T-helper 17 cell (primary cell): ENCODE measurements around the gene TNP2. TPM values are rescaled to one million over a fixed set of nuclear protein-coding genes. Genes with fewer than 3 reads are reported as not detected.

Source experiments
- ATAC-seq: fragments of 150-1000 bp; cut with Tn5 transposase; 2 replicates; pipeline ENCODE4 v1.10.0; 2021; ENCODE audit warnings: mild to moderate bottlenecking, moderate library complexity
- DNase-seq, 3 donors: peaks; one replicate each; pipeline versions ENCODE4 v3.0.0 to v3.0.0-alpha.2; 2020 to 2021
- H3K9me3 ChIP-seq: one replicate; pipeline ENCODE4 v1.7.0; 2013; ENCODE audit warnings: low read length, mild to moderate bottlenecking; ENCODE audit not compliant: control insufficient read depth, poor library complexity, severe bottlenecking
- H3K27ac Mint-ChIP-seq: one replicate; pipeline ENCODE4 v1.8.0; 2022; ENCODE audit warnings: mild to moderate bottlenecking, moderate library complexity, mixed read lengths
- H3K27me3 Mint-ChIP-seq: one replicate; pipeline ENCODE4 v1.8.0; 2022; ENCODE audit warnings: mixed read lengths
- H3K36me3 Mint-ChIP-seq: one replicate; pipeline ENCODE4 v1.8.0; 2022; ENCODE audit warnings: low read depth, mixed read lengths
- H3K4me1 Mint-ChIP-seq: one replicate; pipeline ENCODE4 v1.8.0; 2022; ENCODE audit warnings: mild to moderate bottlenecking, mixed read lengths
- H3K4me3 Mint-ChIP-seq: one replicate; pipeline ENCODE4 v1.8.0; 2022; ENCODE audit warnings: mild to moderate bottlenecking, moderate library complexity, mixed read lengths
- total RNA-seq, 4 donors: library from RNA in 2 of 4; stranded (reverse) in 2 of 4; gene quantifications; one replicate each; pipeline ENCODE4 v1.2.3 and lab custom pipeline; 2022 to 2026

Gene TNP2
- total RNA-seq, 2 donors from 2014 or later = not detected

DNA sequence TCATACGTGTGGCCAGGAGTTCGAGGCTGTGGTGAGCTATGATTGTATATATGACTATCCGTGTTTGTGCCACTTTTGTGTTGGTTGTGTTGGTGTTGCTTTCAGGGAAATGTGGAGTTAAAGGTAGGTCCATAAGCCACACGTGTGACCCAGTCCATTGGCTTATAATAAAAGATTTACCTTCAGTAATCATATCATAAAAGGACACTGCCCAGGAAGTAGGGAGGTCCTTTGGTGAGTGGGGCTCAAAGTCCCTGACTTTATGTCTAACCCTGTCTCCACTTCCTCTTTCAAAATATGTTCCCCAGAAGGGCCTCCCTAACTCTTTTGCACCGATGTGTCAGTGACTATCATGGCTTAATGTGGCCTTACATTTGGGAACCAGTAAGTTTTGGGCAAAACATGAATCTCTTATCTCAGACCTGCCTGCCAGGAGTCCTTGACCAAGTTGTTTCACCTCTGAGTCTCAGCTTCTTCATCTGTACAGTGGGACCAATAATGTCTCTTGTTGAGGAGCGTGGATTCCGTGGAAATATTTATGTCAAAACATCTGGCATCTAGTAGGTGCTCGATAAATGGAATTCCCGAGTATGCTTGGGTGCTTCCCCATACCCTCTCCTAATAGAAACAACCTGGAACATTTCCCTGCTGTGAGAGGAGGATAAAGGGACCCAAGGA lies 4.8 kb downstream of the TNP2 start:
- no peak overlapping the region for H3K4me3 Mint-ChIP-seq

DNA sequence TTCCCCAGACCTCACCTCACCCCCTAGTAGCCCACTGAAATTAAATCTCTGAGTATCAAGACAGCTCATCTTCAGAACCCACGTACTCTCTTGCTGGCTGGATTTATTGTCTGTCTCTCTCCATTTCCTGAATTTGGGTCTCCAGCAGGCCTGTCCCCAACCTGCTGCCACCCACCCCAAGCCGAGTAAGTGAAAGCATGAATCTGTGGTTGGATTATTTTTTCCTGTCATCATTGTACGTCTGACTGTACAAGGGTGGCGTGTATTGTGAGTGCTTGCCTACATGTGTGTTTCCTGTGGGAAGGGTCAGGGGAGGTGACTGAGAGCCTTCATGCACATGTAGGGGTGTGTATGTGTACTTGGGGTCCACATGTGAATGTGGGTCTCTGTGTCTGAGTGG lies 5.4 kb downstream of the TNP2 start:
- Mint-ChIP-seq H3K4me1 (peaks cover 26% of the 10 kb centered on the region), H3K4me3 (peak overlapping the region; percentile 74)
- DNase-seq = no peak

More for the DNA sequence above, 4.8 kb downstream of the TNP2 start:
- no peaks in the 10 kb centered on the region for H3K9me3 ChIP-seq
- peaks cover 2% of the 10 kb centered on the region for H3K36me3 Mint-ChIP-seq
- H3K27ac Mint-ChIP-seq = peak overlapping the region; percentile 89
- ATAC-seq (peak; percentile 5), DNase-seq (no peak)
- no peaks in the 10 kb centered on the region for H3K27me3 Mint-ChIP-seq
- H3K4me1 Mint-ChIP-seq = peaks cover 26% of the 10 kb centered on the region

GRCh38 chr16:11262915-11263314 lies 6.2 kb downstream of the TNP2 start:
- no peaks in the 10 kb centered on the region for H3K9me3 ChIP-seq
- Mint-ChIP-seq H3K27me3 (no peaks in the 10 kb centered on the region), H3K27ac (peak overlapping the region; percentile 89), H3K36me3 (no peaks in the 10 kb centered on the region), H3K4me1 (peaks cover 31% of the 10 kb centered on the region), H3K4me3 (no peak overlapping the region)
- DNase-seq = no peak
- no peak for ATAC-seq

More for the DNA sequence above, 5.4 kb downstream of the TNP2 start:
- no peaks in the 10 kb centered on the region for H3K9me3 ChIP-seq
- Mint-ChIP-seq H3K27ac (peak overlapping the region; percentile 89), H3K27me3 (no peaks in the 10 kb centered on the region), H3K36me3 (peaks cover 2% of the 10 kb centered on the region)
- ATAC-seq = peak; percentile 84

- no peak for ATAC-seq
- no peaks in the 10 kb centered on the region for H3K27me3 Mint-ChIP-seq
- no peaks in the 10 kb centered on the region for H3K36me3 Mint-ChIP-seq
- no peak overlapping the region for H3K27ac Mint-ChIP-seq
- DNase-seq = no peak
- H3K4me3 Mint-ChIP-seq = no peak overlapping the region
- no peaks in the 10 kb centered on the region for H3K9me3 ChIP-seq
- peaks cover 44% of the 10 kb centered on the region for H3K4me1 Mint-ChIP-seq
Observed at GRCh38 chr16:11260596-11260966, 8.5 kb downstream of the TNP2 start.

GRCh38 chr16:11259655-11260595 lies 9.2 kb downstream of the TNP2 start:
- DNase-seq (no peak), ATAC-seq (no peak)
- H3K9me3 ChIP-seq = no peaks in the 10 kb centered on the region
- Mint-ChIP-seq H3K36me3 (no peaks in the 10 kb centered on the region), H3K4me3 (peak overlapping the region; percentile 22), H3K4me1 (peaks cover 42% of the 10 kb centered on the region), H3K27me3 (no peaks in the 10 kb centered on the region), H3K27ac (no peak overlapping the region)

GRCh38 chr16:11258553-11259492 lies 10.3 kb downstream of the TNP2 start:
- peaks cover 39% of the 10 kb centered on the region for H3K4me1 Mint-ChIP-seq
- H3K27ac Mint-ChIP-seq = peak overlapping the region; percentile 62
- ATAC-seq (no peak), DNase-seq (no peak)
- H3K36me3 Mint-ChIP-seq = no peaks in the 10 kb centered on the region
- peak overlapping the region; percentile 69 for H3K4me3 Mint-ChIP-seq
- no peaks in the 10 kb centered on the region for H3K9me3 ChIP-seq
- H3K27me3 Mint-ChIP-seq = no peaks in the 10 kb centered on the region

DNA sequence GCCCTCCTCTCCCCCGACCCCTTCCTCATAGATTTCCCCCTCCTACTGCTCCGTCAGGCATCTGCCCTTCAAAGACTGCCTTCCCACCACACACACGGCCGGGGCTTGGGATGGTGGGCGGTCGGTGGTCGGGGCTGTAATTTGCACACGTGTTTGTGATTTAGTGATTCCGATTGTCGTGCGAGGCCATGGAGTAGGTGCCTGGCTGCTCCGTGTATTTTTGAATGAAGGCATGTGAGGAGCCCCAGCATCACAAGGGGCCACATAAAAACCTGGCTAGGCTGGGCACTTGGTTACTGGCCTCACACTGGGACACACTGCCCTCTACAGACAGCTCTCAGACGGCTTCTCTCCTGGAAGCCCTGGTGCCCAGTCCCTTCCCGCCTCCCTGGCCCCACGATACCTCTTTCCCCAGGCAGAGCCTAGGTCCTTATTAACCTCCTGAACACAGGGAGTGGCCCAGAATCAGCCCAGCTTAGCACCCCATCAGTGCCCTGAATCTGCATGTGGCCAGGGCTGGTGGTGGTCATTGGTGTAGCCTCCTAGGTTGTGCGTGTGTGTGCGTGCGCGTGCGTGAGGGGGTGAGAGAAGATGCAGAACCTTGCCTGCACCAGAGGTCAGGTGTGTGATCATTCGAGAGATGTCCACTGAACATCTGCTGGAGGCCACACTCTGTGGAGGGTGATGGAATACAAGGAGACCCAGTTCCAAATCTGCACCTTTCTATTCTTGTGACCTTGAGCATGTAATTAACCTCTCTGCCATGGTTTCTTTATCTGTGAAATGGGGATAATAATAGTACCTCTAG lies 11.8 kb downstream of the TNP2 start:
- Mint-ChIP-seq H3K27ac (peak overlapping the region; percentile 97), H3K27me3 (no peaks in the 10 kb centered on the region), H3K4me1 (peaks cover 40% of the 10 kb centered on the region), H3K36me3 (no peaks in the 10 kb centered on the region), H3K4me3 (peak overlapping the region; percentile 98)
- peak; percentile 12 for ATAC-seq
- peak; percentile 22 to 39 (median 36) for DNase-seq
- H3K9me3 ChIP-seq = no peaks in the 10 kb centered on the region

DNA sequence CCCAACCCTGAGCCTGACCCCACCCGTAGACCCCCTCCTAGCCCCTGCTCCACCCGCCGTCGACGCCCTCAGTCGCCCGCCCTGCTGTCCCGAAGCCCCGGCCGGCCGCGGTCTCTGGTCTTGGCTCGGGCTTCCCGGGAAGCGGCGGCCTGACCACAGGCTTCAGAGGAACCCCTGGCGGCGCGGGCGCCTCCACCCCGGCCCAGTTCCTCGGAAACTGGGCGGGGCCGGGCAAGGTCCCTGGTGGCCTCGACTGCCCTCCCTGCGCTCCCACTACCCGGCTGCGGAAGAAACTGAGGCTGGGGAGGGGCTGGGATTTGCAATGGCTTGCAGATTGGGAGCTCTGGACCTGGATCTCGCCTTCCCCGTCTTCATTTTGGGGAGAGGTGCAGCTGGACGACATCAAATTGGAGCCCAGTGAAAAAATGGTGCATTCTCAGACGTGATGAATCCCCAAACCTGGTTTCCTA lies 12.4 kb downstream of the TNP2 start:
- H3K27me3 Mint-ChIP-seq = no peaks in the 10 kb centered on the region

DNA sequence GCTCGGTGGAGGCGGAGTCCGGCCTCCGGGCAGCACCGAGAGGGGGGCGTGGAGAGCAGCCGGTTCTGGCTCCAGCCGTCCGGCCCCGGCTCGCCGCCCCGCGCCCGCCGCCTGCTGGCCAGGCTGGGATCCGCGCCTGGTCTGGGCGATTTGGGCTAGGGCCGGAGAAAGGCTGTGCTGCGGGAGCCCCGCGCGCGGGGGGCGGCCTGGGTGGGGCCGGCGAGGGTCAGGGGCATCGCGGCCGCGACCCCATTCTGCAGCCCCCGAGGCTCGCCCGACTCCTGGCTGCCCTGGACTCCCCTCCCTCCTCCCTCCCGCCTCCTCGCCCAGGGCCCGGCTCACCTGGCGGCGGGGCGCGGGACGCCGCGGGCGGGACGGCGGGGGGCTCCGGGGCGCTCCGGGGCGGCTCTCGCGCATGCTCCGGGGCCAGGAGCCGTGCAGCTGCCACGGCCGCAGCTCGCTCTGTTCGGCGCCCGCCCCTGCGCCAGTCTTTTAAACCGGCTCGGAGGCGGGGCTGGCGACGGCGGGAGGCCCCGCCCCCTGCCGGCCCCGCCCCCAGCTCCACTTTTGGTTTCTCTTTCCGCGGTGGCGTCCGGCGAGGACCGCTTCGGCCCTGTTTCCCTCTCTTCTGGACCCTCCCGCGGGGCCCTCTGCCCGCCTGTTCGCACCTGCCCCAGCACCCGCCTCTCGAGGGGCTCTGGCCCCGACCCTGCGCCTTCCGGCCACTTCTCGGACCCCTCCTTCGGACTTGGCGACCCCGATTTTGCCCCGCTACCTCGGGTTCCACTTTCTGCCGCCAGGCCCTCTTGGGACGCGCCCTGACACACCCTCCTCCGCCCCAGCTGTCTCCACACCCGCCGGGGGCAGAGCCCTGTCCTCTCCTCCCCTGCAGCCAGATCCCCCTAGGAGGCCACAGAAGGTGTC lies 13.1 kb downstream of the TNP2 start, which contains the start of gene SOCS1:
SOCS1 (minus strand) TSS at position 468 of the 924 bp plus-strand sequence. CDS start 726 bp downstream, outside the sequence.
- no peaks in the 10 kb centered on the region for H3K9me3 ChIP-seq
- H3K27me3 Mint-ChIP-seq = no peaks in the 10 kb centered on the region
- peaks cover 2% of the 10 kb centered on the region for H3K36me3 Mint-ChIP-seq
- H3K4me3 Mint-ChIP-seq = peak within 1 kb of the TSS; percentile 98
- ATAC-seq (peak; percentile 59), DNase-seq (peak; percentile 84 to 87 (median 87))
- peak within 1 kb of the TSS; percentile 97 for H3K27ac Mint-ChIP-seq
- H3K4me1 Mint-ChIP-seq = peaks cover 48% of the 10 kb centered on the region

More for the DNA sequence above, 12.4 kb downstream of the TNP2 start:
- ATAC-seq (no peak), DNase-seq (peak in 2 of 3 donors; percentile 30 to 34)
- Mint-ChIP-seq H3K36me3 (peaks cover 2% of the 10 kb centered on the region), H3K4me1 (peaks cover 46% of the 10 kb centered on the region), H3K4me3 (peak overlapping the region; percentile 98), H3K27ac (peak overlapping the region; percentile 97)
- no peaks in the 10 kb centered on the region for H3K9me3 ChIP-seq

GRCh38 chr16:11254913-11255736 lies 14.0 kb downstream of the TNP2 start:
- Mint-ChIP-seq H3K27ac (peak overlapping the region; percentile 97), H3K36me3 (peaks cover 2% of the 10 kb centered on the region), H3K4me1 (peaks cover 52% of the 10 kb centered on the region), H3K4me3 (peak overlapping the region; percentile 91), H3K27me3 (no peaks in the 10 kb centered on the region)
- ATAC-seq (peak; percentile 43), DNase-seq (peak; percentile 48 to 63 (median 53))
- no peaks in the 10 kb centered on the region for H3K9me3 ChIP-seq
